ENCODE measurements around the gene CYP2F1.
A peak's percentile ranks its signal among the peaks of the same experiment; 100 is the strongest.
"Not testable (repeated sequence)": the region's sequence is repeated elsewhere in the genome, so short reads cannot be mapped to it uniquely, and the experiment has no call there.

CYP2F1 gene

DNA sequence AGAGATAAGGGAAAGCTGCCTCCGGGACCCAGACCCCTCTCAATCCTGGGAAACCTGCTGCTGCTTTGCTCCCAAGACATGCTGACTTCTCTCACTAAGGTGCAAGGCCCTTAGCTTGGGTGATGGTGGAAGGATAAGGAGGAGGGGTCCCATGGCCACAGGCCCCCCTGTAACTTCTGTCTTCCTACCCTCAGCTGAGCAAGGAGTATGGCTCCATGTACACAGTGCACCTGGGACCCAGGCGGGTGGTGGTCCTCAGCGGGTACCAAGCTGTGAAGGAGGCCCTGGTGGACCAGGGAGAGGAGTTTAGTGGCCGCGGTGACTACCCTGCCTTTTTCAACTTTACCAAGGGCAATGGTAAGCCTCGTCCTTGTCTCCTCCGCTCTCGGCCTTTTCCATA is 2.0 kb downstream of the CYP2F1 start (continued):
- TF ChIP-seq ZFP30 (CRISPR knock-in tag; IDR thresholded peaks at IDR 0.05), result no peak

DNA sequence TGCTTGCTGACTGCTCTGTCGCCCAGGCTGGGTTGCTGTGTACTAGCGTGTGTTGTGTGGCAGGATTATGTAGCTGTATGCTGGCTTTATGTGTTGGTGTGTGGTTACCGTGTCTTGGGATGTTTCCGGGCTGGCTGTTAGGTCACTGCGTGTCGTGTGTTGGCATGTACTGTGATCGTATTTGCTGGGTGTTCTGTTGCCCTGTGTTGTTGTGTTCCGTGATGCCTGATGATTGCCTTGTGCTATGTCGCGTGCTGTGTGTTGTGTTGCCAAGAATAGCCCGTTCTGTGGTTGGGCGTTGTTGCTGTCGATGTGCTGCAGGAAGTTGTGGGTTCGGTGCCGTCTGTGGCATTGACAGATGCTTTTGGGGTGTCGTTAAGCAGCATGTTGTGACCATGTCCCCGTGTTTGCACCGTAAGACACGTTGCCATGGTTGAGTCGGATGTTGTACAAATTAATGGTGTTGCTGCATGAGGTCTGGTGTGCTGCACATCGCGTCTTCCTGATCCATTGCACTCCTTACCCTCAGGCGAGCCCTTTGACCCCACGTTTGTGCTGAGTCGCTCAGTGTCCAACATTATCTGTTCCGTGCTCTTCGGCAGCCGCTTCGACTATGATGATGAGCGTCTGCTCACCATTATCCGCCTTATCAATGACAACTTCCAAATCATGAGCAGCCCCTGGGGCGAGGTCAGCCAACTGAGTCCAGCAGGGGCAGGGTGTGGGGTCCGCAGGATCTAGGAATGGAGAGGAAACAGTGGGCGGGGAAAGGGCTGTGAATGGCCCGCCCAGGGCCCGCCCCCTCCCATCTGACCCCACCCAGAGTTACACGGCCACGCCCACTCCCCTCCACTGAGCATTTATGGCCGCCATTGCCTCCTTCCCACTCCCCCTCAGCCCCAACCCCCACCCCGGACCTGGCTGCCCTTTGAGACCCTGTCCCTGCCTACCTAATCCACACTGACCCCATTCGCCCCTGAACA is 7.0 kb downstream of the CYP2F1 start:
- not testable (repeated sequence) for ATAC-seq

DNA sequence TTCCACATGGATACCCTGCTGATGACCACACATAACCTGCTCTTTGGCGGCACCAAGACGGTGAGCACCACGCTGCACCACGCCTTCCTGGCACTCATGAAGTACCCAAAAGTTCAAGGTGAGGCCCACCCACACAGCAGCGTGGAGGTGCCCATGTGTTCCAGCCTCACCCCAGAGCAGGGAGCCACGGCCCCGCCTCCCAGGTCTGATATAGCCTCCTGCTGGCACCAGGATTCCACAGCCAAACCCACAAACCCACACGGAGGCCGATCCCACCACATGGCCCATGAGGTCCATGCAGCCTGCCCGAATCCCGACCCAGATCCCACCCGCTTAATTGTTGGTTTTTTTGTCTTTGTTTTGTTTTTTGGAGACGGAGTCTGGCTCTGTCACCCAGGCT is 8.6 kb downstream of the CYP2F1 start:
- not testable (repeated sequence) for ATAC-seq

DNA sequence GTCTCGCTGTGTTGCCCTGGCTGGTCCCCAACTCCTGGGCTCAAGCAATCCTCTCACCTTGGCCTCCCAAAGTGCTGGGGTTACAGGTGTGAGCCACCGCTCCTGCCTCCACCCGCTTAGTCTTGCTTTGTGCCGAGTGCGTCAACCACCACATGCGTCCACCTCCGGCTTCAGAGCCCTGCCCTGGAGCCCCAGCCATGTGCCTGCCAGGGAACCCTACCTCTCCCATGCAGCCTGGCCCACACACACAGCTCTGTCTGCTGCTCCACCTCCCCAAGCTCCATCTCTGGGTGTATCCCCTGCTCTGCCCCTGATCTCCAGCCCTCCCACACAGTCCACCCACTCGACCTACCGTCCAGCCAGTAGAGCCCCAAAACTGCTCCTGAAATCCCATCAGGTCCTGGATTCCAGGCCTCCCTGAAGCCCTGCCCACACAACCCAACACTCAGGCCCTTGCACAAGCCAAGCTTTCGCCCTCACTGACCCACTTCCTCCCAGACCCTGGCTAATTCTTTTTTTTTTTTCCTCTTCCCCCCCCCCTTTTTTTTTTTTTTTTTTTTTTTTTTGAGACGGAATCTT is 9.6 kb downstream of the CYP2F1 start:
- TF ChIP-seq ZFP30 (CRISPR knock-in tag; IDR thresholded peaks at IDR 0.05) (no peak), SNAI2 (CRISPR knock-in tag; IDR thresholded peaks at IDR 0.05) (no peak), TCF4 (CRISPR knock-in tag; IDR thresholded peaks at IDR 0.05; ENCODE audit: borderline replicate concordance) (no peak), ARNTL (CRISPR knock-in tag; IDR thresholded peaks at IDR 0.05; ENCODE audit: borderline replicate concordance, low read depth) (no peak), CSDC2 (CRISPR knock-in tag; IDR thresholded peaks at IDR 0.05) (no peak), GLIS3 (CRISPR knock-in tag; IDR thresholded peaks at IDR 0.05) (no peak), ZC3H10 (CRISPR knock-in tag; IDR thresholded peaks at IDR 0.05) (no peak), OSR1 (CRISPR knock-in tag; IDR thresholded peaks at IDR 0.05) (no peak), TOX (CRISPR knock-in tag; IDR thresholded peaks at IDR 0.05; ENCODE audit: borderline replicate concordance) (no peak), ZNF70 (CRISPR knock-in tag; IDR thresholded peaks at IDR 0.05) (no peak), ESRRG (CRISPR knock-in tag; IDR thresholded peaks at IDR 0.05) (no peak), ZNF8 (CRISPR knock-in tag; IDR thresholded peaks at IDR 0.05) (no peak), ZFP3 (CRISPR knock-in tag; IDR thresholded peaks at IDR 0.05) (no peak)
- TF ChIP-seq, protein P1, sequence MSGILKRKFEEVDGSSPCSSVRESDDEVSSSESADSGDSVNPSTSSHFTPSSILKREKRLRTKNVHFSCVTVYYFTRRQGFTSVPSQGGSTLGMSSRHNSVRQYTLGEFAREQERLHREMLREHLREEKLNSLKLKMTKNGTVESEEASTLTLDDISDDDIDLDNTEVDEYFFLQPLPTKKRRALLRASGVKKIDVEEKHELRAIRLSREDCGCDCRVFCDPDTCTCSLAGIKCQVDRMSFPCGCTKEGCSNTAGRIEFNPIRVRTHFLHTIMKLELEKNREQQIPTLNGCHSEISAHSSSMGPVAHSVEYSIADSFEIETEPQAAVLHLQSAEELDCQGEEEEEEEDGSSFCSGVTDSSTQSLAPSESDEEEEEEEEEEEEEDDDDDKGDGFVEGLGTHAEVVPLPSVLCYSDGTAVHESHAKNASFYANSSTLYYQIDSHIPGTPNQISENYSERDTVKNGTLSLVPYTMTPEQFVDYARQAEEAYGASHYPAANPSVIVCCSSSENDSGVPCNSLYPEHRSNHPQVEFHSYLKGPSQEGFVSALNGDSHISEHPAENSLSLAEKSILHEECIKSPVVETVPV (CRISPR knock-in tag; IDR thresholded peaks at IDR 0.05), result no peak
- TF ChIP-seq, protein P2, sequence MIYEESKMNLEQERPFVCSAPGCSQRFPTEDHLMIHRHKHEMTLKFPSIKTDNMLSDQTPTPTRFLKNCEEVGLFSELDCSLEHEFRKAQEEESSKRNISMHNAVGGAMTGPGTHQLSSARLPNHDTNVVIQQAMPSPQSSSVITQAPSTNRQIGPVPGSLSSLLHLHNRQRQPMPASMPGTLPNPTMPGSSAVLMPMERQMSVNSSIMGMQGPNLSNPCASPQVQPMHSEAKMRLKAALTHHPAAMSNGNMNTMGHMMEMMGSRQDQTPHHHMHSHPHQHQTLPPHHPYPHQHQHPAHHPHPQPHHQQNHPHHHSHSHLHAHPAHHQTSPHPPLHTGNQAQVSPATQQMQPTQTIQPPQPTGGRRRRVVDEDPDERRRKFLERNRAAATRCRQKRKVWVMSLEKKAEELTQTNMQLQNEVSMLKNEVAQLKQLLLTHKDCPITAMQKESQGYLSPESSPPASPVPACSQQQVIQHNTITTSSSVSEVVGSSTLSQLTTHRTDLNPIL (CRISPR knock-in tag; IDR thresholded peaks at IDR 0.05; ENCODE audit: low read depth), result no peak
- TF ChIP-seq, protein P3, sequence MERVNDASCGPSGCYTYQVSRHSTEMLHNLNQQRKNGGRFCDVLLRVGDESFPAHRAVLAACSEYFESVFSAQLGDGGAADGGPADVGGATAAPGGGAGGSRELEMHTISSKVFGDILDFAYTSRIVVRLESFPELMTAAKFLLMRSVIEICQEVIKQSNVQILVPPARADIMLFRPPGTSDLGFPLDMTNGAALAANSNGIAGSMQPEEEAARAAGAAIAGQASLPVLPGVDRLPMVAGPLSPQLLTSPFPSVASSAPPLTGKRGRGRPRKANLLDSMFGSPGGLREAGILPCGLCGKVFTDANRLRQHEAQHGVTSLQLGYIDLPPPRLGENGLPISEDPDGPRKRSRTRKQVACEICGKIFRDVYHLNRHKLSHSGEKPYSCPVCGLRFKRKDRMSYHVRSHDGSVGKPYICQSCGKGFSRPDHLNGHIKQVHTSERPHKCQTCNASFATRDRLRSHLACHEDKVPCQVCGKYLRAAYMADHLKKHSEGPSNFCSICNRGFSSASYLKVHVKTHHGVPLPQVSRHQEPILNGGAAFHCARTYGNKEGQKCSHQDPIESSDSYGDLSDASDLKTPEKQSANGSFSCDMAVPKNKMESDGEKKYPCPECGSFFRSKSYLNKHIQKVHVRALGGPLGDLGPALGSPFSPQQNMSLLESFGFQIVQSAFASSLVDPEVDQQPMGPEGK (CRISPR knock-in tag; IDR thresholded peaks at IDR 0.05; ENCODE audit: borderline replicate concordance), result no peak
- TF ChIP-seq, protein P4, sequence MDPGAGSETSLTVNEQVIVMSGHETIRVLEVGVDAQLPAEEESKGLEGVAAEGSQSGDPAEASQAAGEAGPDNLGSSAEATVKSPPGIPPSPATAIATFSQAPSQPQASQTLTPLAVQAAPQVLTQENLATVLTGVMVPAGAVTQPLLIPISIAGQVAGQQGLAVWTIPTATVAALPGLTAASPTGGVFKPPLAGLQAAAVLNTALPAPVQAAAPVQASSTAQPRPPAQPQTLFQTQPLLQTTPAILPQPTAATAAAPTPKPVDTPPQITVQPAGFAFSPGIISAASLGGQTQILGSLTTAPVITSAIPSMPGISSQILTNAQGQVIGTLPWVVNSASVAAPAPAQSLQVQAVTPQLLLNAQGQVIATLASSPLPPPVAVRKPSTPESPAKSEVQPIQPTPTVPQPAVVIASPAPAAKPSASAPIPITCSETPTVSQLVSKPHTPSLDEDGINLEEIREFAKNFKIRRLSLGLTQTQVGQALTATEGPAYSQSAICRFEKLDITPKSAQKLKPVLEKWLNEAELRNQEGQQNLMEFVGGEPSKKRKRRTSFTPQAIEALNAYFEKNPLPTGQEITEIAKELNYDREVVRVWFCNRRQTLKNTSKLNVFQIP (CRISPR knock-in tag; IDR thresholded peaks at IDR 0.05; ENCODE audit: borderline replicate concordance, low read depth), result no peak
- TF ChIP-seq, protein P5, sequence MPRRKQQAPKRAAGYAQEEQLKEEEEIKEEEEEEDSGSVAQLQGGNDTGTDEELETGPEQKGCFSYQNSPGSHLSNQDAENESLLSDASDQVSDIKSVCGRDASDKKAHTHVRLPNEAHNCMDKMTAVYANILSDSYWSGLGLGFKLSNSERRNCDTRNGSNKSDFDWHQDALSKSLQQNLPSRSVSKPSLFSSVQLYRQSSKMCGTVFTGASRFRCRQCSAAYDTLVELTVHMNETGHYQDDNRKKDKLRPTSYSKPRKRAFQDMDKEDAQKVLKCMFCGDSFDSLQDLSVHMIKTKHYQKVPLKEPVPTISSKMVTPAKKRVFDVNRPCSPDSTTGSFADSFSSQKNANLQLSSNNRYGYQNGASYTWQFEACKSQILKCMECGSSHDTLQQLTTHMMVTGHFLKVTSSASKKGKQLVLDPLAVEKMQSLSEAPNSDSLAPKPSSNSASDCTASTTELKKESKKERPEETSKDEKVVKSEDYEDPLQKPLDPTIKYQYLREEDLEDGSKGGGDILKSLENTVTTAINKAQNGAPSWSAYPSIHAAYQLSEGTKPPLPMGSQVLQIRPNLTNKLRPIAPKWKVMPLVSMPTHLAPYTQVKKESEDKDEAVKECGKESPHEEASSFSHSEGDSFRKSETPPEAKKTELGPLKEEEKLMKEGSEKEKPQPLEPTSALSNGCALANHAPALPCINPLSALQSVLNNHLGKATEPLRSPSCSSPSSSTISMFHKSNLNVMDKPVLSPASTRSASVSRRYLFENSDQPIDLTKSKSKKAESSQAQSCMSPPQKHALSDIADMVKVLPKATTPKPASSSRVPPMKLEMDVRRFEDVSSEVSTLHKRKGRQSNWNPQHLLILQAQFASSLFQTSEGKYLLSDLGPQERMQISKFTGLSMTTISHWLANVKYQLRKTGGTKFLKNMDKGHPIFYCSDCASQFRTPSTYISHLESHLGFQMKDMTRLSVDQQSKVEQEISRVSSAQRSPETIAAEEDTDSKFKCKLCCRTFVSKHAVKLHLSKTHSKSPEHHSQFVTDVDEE (CRISPR knock-in tag; IDR thresholded peaks at IDR 0.05), result no peak
- ATAC-seq, result no peak

DNA sequence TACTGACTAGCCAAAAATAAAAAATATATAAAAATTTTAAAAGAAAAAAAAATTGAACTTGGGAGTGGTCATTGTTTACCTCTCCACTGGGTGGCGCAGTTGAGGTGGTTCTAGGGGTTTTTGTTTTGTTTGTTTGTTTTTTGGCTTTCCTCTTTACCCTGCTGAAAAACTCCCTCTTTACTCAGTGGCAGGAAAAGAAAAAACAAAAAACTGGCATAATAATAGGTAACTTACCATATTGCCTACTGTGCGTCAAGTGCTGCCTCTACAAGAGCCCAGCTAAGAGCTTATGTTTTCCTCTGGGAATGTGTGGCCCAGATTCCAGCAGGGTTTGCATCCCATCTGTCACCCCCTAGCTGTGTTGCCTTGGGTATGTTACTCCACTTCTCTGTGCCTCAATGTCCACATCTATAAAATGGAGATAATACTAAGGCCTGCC is 12.6 kb downstream of the CYP2F1 start:
- not testable (repeated sequence) for ATAC-seq

DNA sequence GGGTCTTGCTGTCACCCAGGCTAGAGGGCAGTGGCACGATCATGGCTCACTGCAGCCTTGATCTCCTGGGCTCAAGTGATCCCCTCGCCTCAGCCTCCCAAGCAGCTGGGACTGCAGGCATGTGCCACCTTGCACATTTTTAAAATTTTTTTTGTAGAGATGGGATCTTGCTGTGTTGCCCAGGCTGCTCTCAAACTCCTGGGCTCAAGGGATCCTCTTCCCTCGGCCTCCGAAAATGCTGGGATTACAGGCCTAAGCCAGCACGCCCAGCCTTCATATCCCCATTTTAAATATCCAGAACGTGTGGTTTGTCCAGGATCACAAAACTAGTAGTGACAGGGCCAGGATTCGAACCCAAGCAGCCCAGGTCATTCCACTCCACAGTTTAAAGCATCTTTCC is 13.1 kb downstream of the CYP2F1 start:
- not testable (repeated sequence) for ATAC-seq

DNA sequence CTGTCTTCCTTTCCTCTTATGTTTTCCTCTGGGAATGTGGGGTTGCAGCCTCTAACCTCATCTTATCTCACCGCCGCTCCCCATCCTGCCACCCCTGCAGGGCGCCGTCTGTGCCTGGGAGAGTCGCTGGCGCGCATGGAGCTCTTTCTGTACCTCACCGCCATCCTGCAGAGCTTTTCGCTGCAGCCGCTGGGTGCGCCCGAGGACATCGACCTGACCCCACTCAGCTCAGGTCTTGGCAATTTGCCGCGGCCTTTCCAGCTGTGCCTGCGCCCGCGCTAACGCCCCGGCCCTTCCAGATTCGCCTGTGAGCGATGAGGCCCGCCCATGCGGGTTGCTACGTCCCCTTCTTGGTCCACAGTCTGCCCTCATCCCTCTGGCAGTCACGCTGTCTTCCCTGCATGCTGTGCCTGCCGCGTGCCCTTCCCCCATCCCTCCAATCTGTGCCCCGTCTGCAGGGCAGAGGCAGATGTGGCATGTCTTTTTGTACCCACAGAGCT is 13.6 kb downstream of the CYP2F1 start:
- ATAC-seq, result peak; percentile 93

All from SK-N-SH treated with all-trans-retinoic acid at 6 μM for 48 hours (cell line).